ENCODE measurements around the gene LTN1.

LTN1 gene

GRCh38 chr21:28992526-28993292 is at the start of gene LTN1:
Gene LTN1 (minus strand): TSS chr21:28992877. CDS start chr21:28992805, 72 bp downstream.
- no peak for TF ChIP-seq CTCF (IDR thresholded peaks at IDR 0.05; ENCODE audit: extremely low read depth, missing control alignments)
- peak; percentile 97 for DNase-seq (ENCODE audit: low spot score)

GRCh38 chr21:29034678-29035077 is 42.0 kb upstream of the LTN1 start:
- no peak for DNase-seq (ENCODE audit: low spot score)
- no peak for TF ChIP-seq CTCF (IDR thresholded peaks at IDR 0.05; ENCODE audit: extremely low read depth, missing control alignments)

GRCh38 chr21:29033871-29034270 is 41.2 kb upstream of the LTN1 start:
- no peak for DNase-seq (ENCODE audit: low spot score)
- TF ChIP-seq CTCF (IDR thresholded peaks at IDR 0.05; ENCODE audit: extremely low read depth, missing control alignments), result no peak

- DNase-seq (ENCODE audit: low spot score), result no peak
- no peak for TF ChIP-seq CTCF (IDR thresholded peaks at IDR 0.05; ENCODE audit: extremely low read depth, missing control alignments)
Observed at GRCh38 chr21:29033301-29033700, 40.6 kb upstream of the LTN1 start.

- no peak for DNase-seq (ENCODE audit: low spot score)
- TF ChIP-seq CTCF (IDR thresholded peaks at IDR 0.05; ENCODE audit: extremely low read depth, missing control alignments), result no peak
Observed at GRCh38 chr21:29030909-29031308, 38.2 kb upstream of the LTN1 start.

GRCh38 chr21:29029524-29029923 is 36.8 kb upstream of the LTN1 start:
- DNase-seq (ENCODE audit: low spot score), result no peak
- TF ChIP-seq CTCF (IDR thresholded peaks at IDR 0.05; ENCODE audit: extremely low read depth, missing control alignments), result no peak

GRCh38 chr21:29025328-29025713 is 32.6 kb upstream of the LTN1 start:
- TF ChIP-seq CTCF (IDR thresholded peaks at IDR 0.05; ENCODE audit: extremely low read depth, missing control alignments), result no peak
- DNase-seq (ENCODE audit: low spot score), result no peak
